Myocyte (in vitro differentiated cells): ENCODE measurements around the gene RBM44. TPM values are rescaled to one million over a fixed set of nuclear protein-coding genes. Genes with fewer than 3 reads are reported as not detected.
"Not testable (repeated sequence)": the region's sequence is repeated elsewhere in the genome, so short reads cannot be mapped to it uniquely, and the experiment has no call there.

ENCODE experiments used
- DNase-seq: peaks from one replicate; pipeline ENCODE4 v3.0.0-alpha.2; 2012; ENCODE audit warnings: low read depth
- total RNA-seq: library from RNA; depleted of rRNA; stranded (reverse); fragments of >200 nt; gene quantifications from 2 replicates; pipeline ENCODE4 v1.2.3, GENCODE V29; 2014

RBM44 gene
- total RNA-seq, 1 donor from 2014 or later: 0.37 TPM

DNA sequence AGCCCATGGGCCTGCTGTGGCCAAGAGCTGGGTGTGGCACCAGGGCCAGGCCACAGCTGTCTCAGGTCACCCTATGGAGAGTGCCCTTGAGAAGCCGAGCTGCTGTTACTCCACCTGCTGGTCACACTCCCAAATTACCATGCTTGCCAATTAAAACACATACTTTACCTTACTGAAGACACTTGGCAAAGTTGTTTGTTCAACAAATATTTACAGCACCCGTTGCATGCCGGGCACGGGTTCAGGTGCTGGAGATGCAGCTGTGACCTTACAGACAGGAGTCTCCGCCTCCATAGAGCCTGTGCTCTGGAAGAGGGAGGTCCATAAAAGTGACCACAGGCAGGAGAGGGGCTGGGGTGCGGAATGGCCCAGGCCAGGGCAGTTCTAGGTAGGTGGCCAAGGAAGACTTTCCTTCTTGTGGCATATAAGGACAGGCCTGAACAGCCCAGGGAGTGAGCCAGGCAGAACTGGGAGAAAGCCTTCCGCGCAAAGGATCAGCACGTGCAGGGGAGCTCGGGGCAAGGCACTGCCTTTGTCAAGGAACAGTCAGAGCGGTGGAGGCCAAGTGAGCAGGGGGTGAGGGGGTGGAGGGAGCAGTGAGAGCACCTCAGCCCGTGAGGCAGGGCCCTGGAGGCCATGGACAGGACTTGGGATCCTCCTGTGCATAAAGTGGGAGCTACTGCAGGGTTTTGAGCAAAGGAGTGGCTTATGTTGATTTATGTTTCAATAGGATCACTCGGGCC is 23.6 kb upstream of the RBM44 start:
- DNase-seq: peak; percentile 52

DNA sequence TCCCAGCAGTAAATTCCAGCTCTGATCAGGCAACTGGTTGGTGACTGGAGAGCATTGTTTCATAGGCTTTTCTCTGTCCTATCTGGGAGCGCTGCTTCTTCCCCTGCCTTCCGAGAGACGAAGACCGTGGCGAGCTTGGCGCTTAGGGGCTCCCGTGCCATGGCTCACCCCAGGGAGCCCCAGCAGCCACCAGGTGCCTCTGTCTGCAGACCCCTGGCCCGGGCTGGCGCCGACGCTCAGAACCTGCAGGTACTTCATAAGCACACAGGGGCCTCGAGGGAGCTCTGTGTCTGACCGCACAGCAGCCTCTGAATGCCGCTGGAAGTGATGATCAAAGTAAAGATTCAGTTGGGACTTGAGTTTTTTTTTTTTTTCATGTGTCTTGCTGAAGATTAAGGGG is 19.1 kb upstream of the RBM44 start:
- DNase-seq: no peak

DNA sequence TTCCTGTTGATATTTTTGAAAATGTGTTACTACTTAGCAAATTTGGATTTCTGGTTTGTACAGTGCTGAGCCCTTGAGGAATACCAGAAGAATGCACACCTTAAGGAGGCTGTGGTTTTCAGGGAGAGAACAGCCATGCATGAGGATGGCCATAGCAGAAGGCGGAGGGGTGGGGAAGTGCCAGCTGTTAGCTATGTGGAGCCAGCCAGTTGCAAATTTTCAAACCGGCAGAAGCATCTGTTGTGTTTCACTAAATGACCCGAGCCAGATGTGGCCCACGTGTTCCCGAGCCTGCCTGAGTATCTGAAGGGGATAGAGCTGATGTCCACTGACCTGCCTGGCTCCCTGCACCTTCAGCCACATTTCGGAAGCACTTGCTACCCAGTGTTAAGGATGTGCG is 16.4 kb upstream of the RBM44 start:
- DNase-seq: no peak

DNA sequence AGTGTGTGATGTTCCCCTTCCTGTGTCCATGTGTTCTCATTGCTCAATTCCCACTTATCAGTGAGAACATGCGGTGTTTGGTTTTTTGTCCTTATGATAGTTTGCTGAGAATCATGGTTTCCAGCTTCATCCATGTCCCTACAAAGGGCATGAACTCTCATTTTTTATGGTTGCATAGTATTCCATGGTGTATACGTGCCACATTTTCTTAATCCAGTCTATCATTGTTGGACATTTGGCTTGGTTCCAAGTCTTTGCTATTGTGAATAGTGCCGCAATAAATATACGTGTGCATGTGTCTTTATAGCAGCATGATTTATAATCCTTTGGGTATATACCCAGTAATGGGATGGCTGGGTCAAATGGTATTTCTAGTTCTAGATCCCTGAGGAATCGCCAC is 14.9 kb upstream of the RBM44 start:
- DNase-seq: not testable (repeated sequence)

DNA sequence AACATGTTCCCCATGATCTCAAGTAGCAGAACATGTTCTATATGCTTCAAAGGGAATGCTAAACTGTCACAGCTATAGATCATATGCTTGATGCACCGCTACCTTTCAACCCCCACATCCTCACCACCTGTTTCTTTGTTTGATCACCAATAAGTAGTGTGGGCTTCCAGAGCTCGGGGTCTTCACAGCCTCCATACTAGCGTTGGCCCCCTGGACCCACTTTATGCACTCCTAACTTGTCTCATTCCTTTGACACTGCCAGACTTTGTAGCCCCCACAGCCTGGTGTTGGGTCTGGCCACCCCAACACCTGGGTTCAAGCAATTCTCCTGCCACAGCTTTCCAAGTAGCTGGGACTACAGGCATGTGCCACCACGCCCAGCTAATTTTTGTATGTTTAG is 11.6 kb upstream of the RBM44 start:
- DNase-seq: no peak

DNA sequence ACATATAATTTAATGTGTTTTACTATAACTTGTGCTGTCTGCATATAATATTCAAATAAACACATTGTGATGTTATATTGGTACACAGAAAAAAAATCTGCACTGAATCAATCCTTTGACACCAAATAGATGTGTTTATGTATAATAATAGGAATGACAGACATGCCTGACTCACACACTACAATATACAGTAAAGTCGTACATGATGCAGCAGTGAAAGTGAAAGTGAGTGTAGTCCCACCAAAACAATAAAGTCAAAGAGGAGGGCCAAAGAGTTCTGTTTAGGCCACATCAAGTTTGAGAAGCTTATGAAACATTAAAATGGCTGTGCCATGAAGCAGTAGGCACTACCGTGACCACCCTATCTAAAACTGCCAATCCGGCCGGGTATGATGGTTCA is 8.2 kb upstream of the RBM44 start:
- no peak for DNase-seq

DNA sequence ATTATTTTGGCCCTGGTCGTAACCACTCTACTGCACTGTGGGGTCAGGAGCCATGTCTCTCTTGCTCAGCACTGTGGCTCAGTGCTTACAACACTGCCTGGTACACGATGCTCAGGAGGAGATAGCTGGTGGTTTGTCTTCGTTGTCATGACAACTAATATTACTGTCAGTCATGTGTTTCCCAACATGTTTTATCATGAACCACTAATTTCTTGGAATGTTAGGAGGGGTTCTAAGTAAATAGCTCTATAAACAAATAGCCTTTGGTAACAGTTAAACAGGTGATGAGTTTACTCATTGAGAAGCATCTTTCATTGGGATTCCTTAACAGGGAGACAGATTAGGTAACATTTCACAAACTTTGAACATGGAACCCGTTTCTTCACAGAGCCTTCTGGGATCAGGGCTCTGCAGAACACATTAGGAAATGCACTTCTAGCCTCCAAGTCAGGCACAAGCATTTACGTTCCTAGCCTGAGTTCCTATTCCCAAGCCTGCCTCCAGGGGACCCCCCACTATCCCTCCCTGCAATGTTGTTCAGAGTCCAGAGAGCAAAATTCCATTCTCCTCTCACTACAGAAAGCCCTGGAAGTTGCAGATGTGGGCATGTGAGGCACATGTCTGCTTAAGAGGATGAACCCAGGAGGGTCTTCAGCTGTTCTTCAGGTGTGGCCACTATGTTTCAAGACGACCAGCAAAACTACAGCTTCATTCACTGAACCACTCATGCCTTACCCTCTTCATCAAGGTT is 6.4 kb upstream of the RBM44 start:
- DNase-seq: no peak

DNA sequence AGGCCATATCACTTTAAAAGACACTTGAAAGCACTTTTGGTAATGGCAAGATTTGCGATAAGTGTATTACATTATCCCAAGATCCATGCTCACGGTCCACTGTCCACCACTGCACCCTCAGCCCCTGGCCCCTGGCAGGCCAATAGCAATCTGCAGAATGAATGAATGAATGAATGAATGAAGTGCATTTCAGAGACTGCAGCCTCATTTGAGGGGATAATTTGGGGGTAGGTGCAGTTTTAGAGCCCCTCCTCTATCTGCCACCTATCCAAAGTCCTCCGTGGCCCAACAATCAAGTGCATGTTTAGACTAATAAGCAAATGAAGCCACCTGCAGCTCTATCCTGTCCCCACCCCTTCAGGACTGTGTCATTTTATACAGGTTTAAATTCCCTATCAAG is 1.3 kb upstream of the RBM44 start:
- DNase-seq: no peak

DNA sequence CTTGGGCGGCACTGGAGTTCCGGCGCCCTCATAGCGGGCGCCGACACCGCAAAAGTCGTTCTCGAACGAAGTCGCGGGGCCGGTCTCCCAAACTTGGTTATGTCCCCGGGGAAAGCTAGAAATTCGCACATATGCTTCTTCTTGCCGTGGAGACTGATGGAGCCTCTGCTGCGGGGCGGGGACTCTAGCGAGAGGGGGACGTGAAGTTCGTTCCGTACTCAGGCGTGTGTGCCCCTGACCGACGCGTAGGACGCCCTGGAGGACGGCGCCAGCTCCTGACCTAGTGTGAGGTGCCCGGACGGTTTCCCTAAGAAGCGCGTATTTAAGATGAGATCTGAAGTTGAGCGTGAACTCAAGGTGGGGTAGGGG is 465 bp downstream of the RBM44 start:
- DNase-seq: no peak

DNA sequence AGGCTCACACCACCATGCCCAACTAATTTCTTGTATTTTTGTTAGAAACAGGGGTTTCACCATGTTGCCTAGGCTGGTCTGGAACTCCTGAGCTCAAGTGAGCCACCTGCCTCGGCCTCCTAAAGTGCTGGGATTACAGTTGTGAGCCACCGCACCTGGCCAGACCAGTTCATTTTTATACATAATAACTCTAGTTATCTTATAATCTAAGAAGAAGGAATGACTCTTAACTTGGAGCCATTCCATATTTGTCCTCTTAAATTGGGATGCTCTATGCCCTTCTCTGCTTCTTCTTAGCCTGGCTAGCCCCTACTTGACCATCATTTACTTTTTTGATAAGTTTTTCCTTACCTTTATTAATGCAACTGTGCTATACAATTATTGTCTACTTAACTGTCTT is 2.9 kb downstream of the RBM44 start:
- no peak for DNase-seq

DNA sequence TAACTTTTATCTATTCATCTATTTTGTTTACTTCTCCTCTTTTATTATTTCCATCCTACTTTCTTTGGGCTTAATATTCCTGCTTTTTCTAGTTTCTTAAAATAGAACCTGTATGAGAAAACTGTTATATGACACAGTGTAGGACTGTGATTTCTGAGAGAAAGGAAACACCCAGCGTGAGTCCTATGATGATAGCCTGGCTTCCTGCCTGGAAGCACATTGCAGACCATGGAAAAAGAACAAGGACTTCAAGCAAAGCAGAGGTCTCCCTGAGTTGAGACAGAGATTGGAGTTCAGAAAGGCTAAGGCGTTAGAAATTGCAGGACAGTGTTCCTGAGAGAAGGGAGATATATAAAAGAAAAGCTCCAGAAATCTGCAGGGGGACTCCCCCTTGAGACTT is 7.8 kb downstream of the RBM44 start:
- DNase-seq: peak; percentile 11

DNA sequence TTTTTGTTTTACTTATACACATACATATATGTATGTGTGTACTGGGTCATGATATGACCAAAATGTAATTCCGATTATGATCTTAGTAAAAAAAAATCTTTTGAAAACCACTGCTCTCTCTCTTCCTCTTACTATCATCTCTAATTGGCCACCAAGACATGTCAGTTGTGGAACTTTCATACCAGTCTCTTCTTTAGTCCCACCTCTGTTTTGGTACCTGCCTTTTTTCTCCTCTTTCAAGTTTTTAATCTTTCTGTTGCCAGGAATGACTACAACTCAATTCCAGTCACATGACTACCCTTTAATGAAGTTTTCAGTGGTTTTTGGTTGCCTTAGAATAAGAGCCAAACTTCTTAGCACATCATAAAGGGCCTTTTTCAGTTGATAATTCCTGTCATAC is 17.1 kb downstream of the RBM44 start:
- no peak for DNase-seq

DNA sequence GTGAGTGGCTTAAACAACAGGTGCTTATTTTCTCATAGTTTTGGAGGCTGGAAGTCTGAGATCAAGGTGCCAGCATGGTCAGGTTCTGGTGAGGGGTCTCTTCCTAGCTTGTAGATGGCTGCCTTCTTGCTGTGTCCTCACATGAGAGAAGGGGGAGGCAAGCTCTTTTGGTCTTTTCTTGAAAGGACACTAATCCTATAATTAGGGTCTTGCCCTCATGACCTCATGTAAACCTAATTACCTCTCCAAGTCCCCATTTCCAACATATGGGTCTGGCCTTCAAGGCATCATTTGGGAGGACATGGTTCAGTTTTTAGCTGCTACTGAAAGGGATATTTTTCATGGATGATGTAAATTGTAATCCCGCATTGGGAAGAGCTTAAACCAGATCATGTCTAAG is 18.0 kb downstream of the RBM44 start:
- no peak for DNase-seq

DNA sequence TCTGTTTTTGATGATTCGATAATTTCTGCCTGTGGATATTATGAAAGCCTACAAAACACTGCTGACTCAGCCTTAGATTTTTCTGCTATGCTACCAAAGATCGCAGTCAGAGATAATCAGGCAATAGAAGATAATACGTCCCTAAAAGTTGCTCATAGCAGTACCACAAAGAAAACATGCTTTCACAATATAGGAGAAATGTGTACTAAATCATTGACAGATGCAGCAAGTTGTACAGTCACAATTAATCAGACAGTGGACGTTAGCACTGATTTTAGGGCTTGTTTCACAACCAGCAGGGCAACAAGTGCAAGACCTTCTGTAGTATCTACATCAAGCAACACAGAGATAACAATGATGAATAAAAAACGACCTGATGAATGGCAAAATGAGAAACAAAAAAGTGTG is 19.5 kb downstream of the RBM44 start:
- DNase-seq: no peak

DNA sequence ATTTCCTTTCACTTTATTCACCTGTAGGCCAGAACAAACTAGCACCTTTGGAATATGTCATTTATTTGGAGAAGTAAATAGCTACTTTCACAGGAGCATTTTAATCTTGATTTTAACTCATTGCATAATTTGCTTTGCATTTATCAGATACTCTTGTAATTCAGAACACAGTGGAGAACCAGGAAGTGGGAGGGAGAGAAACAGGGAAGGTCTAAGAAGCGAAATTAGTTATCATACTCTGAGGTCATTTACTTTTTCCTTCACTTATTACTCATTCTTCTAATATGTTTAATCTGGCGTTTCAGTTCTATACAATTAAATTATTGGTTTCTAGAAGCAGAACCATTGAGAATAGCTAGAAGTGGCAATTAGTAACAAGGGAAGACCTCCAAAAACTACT is 20.7 kb downstream of the RBM44 start:
- no peak for DNase-seq

DNA sequence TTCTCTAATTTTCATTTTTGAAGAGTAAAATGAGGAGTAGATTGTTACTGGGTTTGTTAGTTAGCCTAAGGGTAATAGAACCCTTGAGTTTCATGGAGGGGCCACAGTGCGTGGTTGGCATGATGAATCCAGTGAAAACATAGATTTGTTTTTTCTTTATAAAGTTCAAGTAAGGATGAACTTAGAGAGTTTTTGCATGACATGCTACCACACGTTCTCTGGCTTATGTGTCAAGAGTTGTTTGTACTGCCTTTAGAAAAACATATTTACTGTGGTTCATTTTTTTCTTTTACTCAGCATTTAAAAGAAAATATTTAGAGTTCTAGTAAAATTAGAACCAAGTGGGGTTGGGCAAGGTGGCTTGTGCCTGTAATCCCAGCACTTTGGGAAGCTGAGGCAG is 21.8 kb downstream of the RBM44 start:
- DNase-seq: no peak

DNA sequence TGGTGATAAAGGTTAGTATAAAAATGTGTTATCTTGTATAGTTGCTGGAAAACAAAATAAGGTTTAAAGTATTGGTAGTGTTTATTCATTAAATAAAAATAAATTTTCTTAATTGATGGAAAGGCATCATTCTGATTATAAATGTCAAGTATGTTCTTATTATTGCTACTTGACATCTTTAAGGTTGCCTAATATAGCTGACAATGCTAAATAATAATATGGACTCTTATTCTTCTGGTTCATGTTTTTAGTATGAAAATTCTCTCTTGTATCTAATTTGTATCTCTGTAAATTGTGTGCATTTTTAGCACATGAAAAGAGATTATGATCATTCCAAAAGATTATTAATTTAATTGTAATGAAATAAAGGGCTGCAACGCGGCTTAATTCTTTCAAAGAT is 25.0 kb downstream of the RBM44 start:
- DNase-seq: no peak

DNA sequence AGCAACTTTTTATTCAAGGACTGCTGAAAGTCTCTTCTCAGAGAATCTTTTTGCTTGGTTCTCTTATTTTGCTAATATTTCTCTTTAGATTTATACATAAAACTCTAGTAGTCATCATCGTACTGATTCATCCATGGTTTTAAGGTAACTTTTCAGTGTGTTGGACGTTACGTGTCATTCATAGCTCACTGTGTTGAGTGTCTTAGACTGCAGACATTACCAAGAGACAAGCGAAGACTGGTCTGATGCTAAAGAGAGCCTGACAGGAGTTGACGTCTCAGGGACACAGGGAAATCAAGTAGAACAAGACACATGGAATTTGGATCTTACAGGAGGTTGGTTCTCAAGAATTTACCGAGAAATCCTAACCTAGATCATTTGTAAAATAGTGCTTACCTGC is 25.5 kb downstream of the RBM44 start:
- DNase-seq: no peak

DNA sequence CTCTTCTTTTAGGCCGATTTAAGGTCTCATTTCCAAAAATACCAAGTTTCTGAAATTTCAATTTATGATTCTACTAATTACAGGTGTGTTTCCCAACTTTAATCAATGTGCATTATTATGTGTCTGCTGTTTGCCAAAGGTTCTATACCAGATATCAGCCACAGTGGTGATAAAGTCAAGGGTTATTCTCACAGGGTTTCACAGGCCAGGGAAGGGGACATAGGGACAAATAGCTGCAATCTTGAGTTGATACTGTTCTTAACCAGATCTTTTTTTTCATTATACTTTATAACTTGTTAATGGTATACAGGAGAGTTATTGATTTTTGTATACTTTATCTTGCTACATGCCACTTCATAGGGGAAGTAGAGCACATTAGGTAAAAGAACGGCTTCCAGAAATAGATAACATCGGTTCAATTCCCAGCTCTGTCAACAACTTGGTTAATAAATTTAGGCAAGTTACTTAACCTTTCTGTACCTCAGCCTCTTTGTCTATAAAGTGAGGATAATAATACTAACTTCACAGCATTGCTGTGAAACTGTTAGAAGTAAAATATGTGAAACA is 28.9 kb downstream of the RBM44 start:
- no peak for DNase-seq

DNA sequence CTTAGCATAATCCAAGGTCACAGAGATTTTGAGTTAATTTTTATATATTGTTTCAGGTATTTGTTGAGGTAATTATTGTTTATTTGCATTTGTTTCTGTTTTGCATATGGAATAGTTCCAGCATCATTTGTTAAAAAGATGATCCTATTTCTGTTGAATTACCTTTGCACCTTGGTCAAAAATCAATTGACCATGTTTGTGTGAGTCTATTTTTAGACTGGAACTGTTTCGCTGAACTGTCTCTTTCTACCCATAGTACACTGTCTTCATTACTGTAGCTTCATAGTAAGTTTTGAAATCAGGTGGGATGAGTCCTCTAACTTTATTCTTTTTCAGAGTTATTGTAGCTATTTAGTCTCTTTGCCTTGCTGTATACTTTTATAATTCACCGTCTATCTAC is 31.9 kb downstream of the RBM44 start:
- DNase-seq: no peak

DNA sequence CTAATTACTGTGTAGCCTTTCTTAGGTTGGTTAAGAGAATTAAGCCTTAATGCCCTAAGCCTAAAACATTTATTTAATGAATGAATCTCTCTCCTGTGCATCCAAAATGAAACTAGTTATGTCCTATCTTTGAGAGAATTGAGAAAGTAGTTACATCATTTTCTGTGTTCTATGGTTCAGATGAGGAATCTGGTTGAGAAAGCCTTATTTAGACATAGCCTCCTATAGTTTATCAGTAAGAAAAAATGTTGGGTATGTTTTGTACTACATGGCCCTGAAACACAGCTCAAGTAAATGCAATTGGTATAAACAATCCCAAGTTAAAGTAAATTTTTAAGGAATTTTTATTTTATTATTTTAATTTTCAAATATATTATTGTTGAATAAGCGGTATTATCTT is 35.0 kb downstream of the RBM44 start:
- no peak for DNase-seq

DNA sequence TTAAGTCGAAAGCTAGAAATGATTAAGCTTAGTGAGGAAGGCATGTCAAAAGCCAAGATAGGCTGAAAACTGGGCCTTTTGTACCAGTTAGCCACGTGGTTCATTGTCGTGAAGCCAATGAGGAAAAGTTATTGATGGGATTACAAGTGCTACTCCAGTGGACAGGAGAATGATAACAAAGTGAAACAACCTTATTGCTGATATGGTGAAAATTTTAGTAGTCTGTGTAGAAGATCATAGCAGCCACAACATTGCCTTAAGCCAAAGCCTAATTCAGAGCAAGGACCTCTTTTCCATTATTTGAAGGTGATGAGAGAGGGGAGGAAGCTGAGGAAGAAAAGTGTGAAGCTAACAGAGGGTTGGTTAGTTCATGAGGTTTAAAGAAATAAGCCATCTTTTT is 36.8 kb downstream of the RBM44 start:
- no peak for DNase-seq

DNA sequence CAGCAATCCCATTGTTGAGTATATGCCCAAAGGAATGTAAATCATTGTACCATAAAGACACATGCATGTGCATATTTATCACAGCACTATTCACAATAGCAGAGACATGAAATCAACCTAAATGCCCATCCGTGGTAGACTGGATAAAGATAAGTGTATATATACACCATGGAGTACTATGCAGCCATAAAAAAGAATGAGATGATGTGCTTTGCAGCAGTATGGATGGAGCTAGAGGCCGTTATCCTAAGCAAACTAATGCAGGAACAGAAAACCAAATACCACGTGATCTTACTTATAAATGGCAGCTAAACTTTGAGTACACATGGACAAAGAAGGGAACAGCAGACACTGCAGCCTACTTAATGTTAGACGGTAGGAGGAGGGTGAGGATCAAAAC is 42.5 kb downstream of the RBM44 start:
- DNase-seq: no peak
